H4 (cell line): ENCODE measurements around the gene CRTAP. TPM values are rescaled to one million over a fixed set of nuclear protein-coding genes. Genes with fewer than 3 reads are reported as not detected.
A peak's percentile ranks its signal among the peaks of the same experiment; 100 is the strongest.
"Not testable (repeated sequence)": the region's sequence is repeated elsewhere in the genome, so short reads cannot be mapped to it uniquely, and the experiment has no call there.

Experiments used
- DNase-seq: peaks from one replicate; pipeline ENCODE4 v3.0.0-alpha.2; 2015; ENCODE audit warnings: low spot score
- total RNA-seq: library from RNA; depleted of rRNA; stranded (reverse); fragments of >200 nt; shearing (Covaris generic); gene quantifications from 2 replicates; pipeline ENCODE4 v1.2.3, GENCODE V29; 2014; rRNA removed

The CRTAP gene
- 284 and 343 TPM in 2 replicates for total RNA-seq

DNA sequence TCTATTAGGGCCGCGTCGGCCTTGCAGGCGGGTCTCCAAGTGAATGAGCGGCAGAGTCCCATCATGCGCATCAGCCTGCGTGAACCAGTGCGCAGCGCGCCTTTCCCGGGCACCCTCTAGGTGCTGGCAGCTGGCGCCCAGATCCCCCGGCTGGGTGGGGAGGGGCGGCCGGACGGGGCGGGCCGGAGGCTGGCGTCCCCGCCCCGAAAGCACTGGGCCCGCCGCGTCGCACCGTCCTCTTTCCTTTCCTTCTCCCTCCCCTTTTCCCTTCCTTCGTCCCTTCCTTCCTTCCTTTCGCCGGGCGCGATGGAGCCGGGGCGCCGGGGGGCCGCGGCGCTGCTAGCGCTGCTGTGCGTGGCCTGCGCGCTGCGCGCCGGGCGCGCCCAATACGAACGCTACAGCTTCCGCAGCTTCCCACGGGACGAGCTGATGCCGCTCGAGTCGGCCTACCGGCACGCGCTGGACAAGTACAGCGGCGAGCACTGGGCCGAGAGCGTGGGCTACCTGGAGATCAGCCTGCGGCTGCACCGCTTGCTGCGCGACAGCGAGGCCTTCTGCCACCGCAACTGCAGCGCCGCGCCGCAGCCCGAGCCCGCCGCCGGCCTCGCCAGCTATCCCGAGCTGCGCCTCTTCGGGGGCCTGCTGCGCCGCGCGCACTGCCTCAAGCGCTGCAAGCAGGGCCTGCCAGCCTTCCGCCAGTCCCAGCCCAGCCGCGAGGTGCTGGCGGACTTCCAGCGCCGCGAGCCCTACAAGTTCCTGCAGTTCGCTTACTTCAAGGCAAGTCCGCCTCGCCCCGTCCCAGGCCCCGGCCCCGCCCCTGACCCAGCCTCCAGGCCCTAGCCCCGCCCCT, at the start of gene CRTAP:
CRTAP (plus strand) TSS at position 243 of the 850 bp plus-strand sequence; CDS start at position 307, 64 bp downstream.
- DNase-seq: peak; percentile 88

DNA sequence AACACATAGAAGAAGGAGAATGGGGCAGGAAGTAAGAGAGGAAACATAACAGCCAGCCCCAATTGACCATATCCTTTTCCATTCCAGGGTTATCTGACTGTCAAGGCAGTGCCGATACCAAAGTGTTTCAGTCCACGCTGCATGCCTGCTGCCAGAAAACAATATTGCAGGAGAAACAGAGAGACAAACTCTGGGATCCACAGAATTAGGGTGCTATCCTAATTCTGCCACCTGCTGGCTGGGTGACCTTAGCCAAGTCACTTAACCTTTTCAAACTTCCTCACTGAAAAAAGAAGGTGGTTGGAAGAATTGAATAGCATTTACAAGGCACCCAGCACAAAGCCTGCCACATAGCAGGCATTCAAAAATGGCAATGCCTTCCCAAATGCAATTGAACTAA, 48.9 kb upstream of the CRTAP start:
- no peak for DNase-seq

DNA sequence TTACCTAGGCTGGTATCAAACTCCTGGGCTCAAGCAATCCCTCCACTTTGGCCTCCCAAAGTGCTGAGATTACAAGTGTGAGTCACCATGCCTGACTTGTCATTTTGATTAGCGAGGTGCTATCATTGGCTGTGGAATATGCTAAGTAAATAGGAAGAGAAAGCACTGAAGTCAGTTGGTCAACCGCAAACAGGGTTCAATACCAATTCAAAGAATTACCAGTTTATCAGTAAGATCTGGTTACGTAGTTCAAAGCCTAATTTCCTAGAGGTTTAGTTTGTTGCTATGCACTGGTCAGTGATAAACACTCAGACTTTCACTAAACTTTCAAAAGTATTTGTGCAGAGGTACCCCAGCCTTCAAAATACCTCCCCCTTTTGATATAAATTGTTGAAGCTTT, 46.3 kb upstream of the CRTAP start:
- DNase-seq: no peak

DNA sequence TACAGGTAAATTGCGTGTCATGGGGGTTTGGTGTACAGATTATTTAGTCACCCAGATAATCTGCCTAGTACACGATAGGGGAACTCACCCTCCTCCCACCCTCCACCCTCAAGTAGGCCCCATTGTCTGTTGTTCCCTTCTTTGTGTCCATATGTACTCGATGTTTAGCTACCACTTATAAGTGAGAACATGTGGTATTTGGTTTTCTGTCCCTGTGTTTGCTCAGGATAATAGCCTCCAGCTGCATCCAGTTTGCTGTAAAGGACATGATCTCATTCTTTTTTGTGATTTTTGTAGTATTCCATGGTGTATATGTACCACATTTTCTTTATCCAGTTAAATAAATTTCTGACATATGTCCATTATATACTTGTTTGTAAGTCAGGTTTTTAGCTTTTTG, 44.0 kb upstream of the CRTAP start:
- DNase-seq: not testable (repeated sequence)

DNA sequence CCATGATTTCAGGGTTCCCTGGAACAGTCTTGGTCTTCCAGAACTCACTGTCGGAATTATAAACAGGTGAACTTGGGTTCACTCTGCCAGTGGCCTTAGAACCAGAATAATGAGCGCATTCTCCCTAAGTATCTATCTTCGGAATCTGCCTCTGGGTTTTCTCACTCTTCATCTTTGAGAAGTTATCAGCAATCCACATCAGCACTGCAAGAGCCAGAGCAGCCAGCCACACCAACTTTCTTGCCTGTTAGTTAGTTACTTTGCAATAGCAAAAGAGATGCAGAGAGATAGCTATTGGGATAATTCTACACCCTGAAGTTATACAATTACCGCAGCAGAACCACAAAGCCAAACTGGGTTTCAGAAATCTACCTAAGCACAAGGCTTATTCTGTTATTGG, 42.6 kb upstream of the CRTAP start:
- no peak for DNase-seq

DNA sequence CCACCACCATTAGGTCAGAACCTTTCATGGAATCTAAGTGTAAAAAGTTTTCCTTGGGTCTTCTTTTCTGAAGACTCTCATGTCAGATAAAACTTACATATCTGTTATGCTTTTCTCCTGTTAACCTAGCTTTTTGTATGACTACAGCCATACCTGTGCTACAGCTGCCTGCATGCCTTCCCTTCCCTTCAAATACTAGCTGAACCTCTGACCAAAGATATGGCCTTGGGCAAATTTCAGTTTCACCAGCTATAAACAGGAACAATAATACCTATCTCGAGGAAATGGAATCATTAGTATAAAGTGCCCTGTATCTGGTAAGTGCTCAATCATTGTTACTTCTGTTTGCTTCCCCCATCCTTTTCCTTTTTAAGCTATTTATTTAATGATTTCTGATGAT, 41.9 kb upstream of the CRTAP start:
- no peak for DNase-seq

DNA sequence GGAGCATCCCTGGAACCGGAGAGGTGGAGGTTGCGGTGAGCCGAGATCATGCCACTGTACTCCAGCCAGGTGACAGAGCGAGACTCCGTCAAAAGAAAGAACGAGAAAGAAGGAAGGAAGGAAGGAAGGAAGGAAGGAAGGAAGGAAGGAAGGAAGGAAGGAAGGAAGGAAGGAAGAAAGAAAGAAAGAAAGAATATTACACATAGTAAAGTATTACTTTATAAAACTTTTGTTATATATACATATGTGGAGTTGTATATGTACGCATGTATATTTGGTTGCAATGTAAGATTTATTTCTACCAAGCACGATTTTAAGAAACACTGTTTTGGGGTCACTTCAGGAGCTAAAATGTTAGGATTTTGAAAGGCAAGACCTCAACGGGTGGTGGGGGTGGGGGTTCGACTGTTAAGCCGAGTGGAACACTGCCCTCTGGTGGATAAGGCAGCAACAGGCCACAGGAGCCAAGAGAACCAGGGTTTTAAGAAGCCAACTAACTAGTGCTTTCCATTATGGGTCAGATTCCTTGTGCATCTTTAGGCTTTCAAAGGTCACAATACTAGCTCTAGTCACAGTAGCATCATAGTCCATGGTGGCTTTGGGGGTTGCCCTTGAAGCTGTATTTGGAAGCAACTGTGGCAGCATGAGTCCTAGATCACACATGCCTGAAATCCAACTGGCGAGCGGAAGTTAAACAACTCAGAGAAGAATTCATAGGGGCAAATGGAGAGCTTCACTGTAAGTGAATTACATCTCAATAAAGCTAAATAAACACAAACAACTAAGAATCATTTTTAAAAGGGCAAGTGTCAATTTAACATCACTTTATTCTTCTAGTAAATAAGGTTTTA, 39.4 kb upstream of the CRTAP start:
- peak; percentile 39 for DNase-seq

DNA sequence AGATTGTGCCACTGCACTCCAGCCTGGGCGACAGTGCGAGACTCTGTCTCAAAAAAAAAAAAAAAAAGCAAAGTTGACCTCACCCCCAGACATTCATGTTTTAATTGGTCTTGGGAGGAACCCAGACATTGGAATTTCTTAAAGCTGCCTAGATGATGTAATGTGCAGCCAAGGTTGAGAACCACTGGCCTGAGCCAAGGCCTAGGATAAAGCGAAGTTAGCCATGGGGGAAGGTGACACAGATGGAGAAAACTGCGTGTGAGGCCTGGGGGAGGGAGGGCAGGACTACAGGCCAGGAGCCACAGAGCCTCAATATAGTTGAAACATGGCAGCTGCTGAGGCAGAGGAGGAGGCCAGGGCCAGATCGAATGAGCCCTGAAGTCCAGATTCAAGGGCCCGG, 37.8 kb upstream of the CRTAP start:
- DNase-seq: peak; percentile 30

DNA sequence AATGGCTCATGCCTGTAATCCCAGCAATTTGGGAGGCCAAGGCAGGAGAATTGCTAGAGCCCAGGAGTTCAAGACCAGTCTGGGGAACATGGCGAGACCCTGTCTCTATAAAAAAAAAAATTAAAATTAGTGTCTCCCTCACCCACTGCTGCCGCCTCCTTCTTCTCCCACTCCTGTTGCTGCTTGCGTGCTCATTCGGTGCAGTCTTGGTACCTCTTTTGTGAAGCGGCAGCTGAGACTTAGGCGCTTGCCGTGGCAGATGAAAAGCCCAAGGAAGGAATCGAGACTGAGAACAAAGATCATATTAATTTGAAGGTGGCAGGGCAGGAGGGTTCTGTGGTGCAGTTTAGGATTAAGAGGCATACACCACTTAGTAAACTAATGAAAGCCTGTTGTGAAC, 36.9 kb upstream of the CRTAP start:
- no peak for DNase-seq

DNA sequence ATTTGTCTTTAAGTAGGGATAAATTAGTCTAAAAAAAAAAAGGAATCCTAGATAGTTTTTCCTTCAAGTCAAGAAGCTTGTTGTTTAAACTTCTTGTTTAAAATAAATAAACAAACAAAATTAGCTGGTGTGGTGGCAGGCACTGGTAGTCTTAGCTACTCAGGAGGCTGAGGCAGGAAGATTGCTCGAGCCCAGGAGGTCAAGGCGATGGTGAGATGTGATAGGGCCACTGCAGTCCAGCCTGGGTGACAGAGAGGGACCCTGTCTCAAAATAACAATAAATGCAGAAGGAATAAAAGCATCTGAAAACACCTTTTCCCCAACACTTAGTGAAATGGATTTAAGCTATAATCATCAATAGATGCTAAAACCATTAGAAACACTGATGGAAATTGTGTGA, 35.8 kb upstream of the CRTAP start:
- DNase-seq: no peak

DNA sequence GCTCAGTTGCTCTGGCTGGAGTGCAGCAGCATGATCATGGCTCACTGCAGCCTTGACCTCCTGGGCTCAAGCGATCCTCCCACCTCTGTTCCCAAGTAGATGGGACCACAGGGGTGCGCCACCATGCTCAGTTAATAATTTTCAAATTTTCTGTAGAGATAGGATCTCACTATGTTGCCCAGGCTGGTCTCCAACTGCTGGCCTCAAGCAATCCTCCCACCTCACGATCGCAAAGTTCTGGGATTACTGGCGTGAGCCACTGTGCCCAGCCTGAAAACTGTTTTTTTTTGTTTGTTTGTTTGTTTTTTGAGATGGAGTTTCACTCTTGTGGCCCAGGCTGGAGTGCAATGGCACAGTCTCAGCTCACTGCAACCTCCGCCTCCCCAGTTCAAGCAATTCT, 34.0 kb upstream of the CRTAP start:
- not testable (repeated sequence) for DNase-seq

DNA sequence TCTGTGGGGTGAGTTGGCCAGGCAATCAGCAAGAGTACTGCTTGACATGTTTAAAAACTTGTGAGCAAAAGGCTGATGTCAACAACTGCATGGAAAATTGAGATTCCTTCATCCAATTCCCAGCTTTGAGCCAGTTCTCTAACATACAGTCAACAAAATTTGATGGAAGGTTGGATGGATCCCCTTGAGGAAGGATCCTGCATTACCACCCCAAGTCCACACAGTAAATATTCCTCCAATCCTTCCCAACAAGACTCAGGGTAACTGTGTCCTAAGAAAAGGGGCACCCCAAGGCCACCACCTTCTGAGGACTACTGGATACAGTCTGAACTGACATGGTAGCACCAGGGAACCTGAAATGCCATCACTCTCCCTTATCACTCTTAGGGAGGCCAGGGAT, 32.0 kb upstream of the CRTAP start:
- no peak for DNase-seq

DNA sequence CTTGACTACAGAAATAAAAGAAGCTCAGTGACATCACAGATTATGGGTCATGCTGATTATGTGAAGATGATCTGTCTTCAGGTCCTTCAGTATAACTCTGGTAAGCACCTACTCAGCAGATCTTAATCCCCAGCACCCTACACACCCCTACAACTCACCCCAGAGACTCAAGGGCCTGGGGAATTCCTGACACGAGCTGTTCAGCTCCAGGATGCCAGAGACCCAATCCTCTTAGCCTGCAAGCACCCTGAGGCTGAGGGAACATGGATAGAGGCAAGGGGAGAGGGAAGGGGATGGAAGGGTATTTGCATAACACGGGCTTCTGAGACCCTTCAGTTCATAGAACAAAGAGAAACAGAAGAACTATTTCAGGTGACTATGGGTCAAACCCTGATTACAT, 29.9 kb upstream of the CRTAP start:
- DNase-seq: no peak

DNA sequence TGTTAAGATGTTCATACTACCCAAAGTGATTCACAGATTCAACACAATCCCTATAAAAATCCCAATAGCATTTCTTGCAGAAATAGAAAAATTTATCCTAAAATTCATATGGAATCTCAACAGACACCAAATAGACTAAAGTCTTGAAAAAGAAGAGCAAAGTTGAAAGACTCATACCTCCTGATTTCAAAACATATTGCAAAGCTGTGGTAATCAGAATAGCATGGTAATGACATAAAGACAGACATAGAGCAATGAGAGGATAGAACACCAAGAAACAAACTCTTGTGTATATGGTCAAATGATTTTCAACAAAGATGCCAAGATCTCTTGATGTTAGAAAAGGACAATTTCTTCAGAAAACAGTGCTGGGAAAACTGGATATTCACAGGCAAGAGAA, 25.1 kb upstream of the CRTAP start:
- no peak for DNase-seq

DNA sequence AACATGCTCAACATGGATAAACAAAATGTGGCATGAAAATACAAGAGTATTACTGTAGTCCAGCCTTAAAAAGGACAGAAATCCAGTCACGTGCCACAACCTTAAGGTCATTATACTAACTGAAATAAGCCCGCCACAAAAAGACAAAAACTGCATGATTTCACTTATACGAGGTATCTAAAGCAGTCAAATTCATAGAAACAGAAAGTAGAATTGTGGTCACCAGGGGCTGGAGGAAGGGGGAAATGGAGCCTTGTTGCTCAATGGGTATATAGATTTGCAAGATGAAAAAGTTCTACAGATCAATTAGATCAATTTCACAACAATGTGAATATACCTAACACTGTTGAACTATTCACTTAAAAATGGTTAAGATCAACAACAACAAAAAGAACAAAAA, 24.3 kb upstream of the CRTAP start:
- no peak for DNase-seq

DNA sequence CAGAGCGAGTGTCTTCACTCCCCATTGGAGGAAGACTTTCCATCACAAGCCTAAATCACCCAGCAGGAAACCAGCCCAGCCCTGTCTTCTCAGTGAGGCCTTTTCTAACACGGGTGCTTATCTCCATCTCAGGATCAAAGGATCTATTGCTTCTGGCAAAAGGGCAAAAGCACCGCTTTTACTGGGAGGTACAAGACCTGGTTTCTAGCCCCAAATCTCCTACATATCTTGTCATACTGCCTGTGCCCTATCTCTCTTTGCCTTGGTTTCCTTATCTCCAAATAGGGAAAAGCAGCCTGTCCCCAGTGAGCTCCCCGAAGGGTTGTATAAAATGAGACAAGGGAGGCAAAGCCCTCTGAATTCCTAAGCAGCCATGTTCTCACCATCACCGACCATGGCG, 22.1 kb upstream of the CRTAP start:
- no peak for DNase-seq

DNA sequence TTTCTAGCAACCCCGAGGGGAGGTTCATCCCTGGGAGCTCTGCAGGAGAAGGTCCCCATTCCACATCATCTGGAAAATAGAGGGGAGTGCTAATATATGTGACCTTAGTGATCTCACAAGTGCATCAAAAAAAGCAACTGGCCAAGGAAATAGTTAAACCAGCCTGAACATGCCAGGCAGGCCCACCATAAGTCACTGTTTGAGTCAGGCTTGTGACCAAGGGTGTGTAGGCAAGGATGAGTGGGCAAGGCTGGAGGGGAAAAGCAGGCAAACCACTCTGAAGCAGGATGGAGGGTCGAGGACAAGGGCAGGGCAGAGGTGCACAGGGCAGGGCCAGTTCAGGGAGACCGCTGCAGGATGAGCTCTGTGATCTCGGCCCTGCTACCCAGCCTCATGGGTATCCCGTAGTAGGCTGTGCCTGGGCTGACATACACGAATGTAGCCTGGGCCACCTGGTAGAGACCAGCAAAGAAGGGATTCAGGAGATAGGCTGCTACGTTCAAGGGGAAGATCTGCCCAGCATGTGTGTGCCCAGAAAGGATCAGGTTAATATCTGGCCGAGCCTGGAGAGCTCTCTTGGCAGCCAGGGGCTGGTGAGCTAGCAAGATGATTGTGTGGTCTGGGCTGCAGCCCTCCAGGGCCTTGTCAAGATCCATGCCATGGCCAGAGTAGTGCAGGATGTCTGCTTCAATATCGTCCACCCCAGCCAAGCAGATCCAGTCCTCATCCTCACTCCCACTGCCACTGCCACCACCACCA, 21.1 kb upstream of the CRTAP start:
- DNase-seq: no peak

DNA sequence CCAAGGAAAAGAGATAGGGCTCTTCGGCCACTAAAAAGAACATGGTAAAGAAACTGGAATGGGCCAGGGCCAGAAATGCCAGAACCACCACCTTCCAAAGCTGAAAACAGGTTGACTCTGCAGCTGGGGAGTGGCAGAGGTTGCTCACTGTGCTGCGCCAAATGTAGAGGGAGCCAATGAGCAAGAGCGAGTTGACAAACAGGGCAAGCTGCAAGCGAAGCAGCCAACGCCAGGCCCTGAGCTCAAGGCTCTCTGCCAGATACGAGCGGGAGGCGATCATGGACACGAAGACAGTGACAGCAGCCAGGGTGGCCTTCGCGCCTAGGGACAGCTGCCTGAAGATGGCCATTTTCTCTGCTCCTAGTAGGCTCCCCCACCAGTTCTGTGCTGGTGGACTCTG, 20.0 kb upstream of the CRTAP start:
- DNase-seq: no peak

DNA sequence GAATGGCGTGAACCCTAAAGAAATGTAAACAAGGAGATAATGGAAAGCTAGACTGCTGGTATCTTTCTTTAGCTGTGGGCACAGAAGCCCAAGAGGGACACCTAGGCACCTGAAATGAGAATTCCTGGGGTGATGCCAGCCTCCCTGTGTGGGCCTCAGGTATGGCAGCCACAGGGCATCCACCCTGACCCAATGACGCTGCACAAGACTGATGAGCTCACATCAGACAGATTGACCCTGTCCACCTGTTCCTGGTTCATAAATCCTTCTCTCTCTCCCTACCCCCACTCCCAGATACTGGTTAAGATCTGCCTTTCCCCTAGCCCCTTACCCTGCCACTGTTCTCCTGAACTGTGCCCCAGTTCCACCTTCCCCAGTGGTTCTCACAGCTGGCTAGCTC, 18.4 kb upstream of the CRTAP start:
- DNase-seq: no peak

DNA sequence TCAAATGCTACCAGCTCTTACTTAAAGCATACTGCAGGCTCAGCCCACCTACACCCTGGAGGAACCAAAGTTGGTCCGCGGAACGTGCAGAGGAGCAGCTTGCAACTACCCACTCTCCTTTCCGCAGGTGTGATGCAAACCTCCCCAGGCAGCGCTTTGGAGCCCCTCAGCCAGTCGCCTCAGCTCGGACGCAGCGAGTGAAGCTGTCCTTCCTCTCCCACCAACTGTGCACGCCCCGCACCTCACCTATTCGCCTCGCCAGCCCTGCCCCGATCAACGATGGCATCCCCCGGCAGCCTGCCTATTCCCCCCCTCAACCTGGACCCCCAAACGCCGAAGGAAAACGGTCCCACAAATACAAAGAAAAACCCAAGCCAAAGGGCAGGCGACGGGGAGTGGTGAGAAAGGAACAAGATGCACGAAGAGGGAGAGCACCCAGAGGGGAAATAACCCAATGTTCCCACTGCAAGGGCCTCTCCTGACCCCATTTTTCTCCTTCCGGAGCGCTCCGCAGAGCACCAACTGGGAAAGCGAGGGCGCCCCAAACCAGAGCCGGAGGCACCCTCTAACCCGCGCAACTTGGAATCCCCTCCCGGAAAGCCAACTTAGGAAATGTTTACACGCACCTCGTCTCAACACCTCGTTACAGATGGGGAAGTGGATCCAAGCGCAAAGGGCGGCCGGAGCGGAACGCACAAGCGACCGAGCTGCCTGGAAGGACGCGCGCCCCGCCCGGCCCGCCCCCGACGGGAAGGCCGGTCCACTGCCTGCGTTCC, 17.5 kb upstream of the CRTAP start:
- DNase-seq: no peak

DNA sequence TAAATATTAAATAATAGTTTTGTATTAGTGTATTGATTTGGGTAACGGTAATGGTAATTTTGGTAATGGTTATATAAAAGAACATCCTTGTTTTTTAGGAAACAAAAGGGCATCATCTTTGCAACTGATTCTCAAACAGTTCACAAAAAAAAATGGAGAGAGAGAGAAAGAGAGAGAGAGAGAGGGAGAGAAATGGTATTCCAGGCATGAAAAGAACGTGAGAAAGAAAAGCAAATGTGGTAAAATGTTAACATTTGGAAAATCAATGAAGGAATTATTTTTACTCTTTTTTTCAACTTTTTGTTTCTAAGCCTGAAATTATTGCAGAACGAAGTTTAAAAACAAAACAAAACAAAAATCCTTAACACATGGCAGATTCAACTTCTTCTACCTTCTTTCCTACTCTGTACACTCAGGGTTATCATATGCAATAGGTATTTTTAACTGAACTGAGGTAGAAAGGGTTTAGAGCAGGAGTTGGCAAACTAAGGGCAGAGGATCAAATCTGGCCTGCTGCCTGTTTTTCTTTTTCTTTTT, 14.6 kb upstream of the CRTAP start:
- DNase-seq: no peak
